GM23338 (cell line): ENCODE results near the gene BICDL1. TPM values are rescaled to one million over a fixed set of nuclear protein-coding genes. Genes with fewer than 3 reads are reported as not detected.
A peak's percentile ranks its signal among the peaks of the same experiment; 100 is the strongest.

ENCODE experiments used
- ATAC-seq: fragments of 200-7000 bp; cut with Tn5 transposase; 3 replicates; pipeline ENCODE4 v1.9.1; 2020
- DNase-seq: peaks from one replicate; pipeline ENCODE4 v3.0.0-alpha.2; 2015; ENCODE audit warnings: low spot score
- H2AFZ ChIP-seq: fragments of 200-600 bp; sonication (generic); 2 replicates; pipeline ENCODE4 v1.8.0; 2016; ENCODE audit warnings: antibody characterized with exemption, mild to moderate bottlenecking, moderate library complexity
- H3F3A ChIP-seq: fragments of 200-600 bp; sonication (generic); replicated peaks from 2 replicates; pipeline ENCODE4 v1.8.0; 2017; ENCODE audit warnings: antibody characterized with exemption, mixed run types, low read depth
- H3K27ac ChIP-seq: fragments of 200-600 bp; sonication (generic); 2 replicates; pipeline ENCODE4 v1.6.1; 2016; ENCODE audit warnings: low read depth
- H3K27me3 ChIP-seq: fragments of 200-600 bp; sonication (generic); 2 replicates; pipeline ENCODE4 v1.8.0; 2016; ENCODE audit warnings: mild to moderate bottlenecking, mixed run types, moderate library complexity; ENCODE audit not compliant: insufficient read depth
- H3K36me3 ChIP-seq: fragments of 200-600 bp; sonication (generic); 2 replicates; pipeline ENCODE4 v1.8.0; 2016; ENCODE audit warnings: mild to moderate bottlenecking; ENCODE audit not compliant: insufficient read depth
- H3K4me1 ChIP-seq: fragments of 200-600 bp; sonication (generic); 2 replicates; pipeline ENCODE4 v1.8.0; 2016; ENCODE audit warnings: mild to moderate bottlenecking, moderate library complexity; ENCODE audit not compliant: insufficient read depth
- H3K4me2 ChIP-seq: fragments of 200-600 bp; sonication (generic); 2 replicates; pipeline ENCODE4 v1.7.1; 2017; ENCODE audit warnings: mixed run types
- H3K4me3 ChIP-seq: fragments of 200-600 bp; sonication (generic); 2 replicates; pipeline ENCODE4 v1.6.1; 2016; ENCODE audit warnings: mixed run types
- H3K79me2 ChIP-seq: fragments of 200-600 bp; sonication (generic); replicated peaks from 2 replicates; pipeline ENCODE4 v1.8.0; 2017; ENCODE audit warnings: mild to moderate bottlenecking; ENCODE audit not compliant: insufficient read depth
- H3K9me2 ChIP-seq: fragments of 200-600 bp; sonication (generic); 2 replicates; pipeline ENCODE4 v1.8.0; 2017; ENCODE audit not compliant: insufficient read depth
- H4K20me1 ChIP-seq: fragments of 200-600 bp; sonication (generic); replicated peaks from 2 replicates; pipeline ENCODE4 v1.8.0; 2017; ENCODE audit warnings: mild to moderate bottlenecking; ENCODE audit not compliant: insufficient read depth
- H3K27ac Mint-ChIP-seq: 2 replicates; pipeline ENCODE4 v1.8.0; 2020; ENCODE audit warnings: inconsistent platforms, mild to moderate bottlenecking, moderate library complexity, mixed read lengths
- H3K27me3 Mint-ChIP-seq: 3 replicates; pipeline ENCODE4 v1.8.0; 2022; ENCODE audit warnings: low read depth, mild to moderate bottlenecking, moderate library complexity, mixed read lengths, inconsistent platforms; ENCODE audit not compliant: insufficient read depth, poor library complexity
- H3K36me3 Mint-ChIP-seq: 3 replicates; pipeline ENCODE4 v1.8.0; 2021; ENCODE audit warnings: low read depth, mild to moderate bottlenecking, inconsistent platforms, moderate library complexity, mixed read lengths
- H3K4me1 Mint-ChIP-seq: 3 replicates; pipeline ENCODE4 v1.8.0; 2020; ENCODE audit warnings: mild to moderate bottlenecking, inconsistent platforms, mixed read lengths
- H3K4me3 Mint-ChIP-seq: 3 replicates; pipeline ENCODE4 v1.8.0; 2021; ENCODE audit warnings: moderate library complexity, mild to moderate bottlenecking, inconsistent platforms, mixed read lengths
- H3K9me3 Mint-ChIP-seq: 3 replicates; pipeline ENCODE4 v1.8.0; 2020; ENCODE audit warnings: moderate library complexity, mild to moderate bottlenecking, inconsistent platforms, mixed read lengths
- CREB1 ChIP-seq: fragments of 250-450 bp; sonication (Bioruptor Pico); IDR thresholded peaks from 2 replicates; pipeline ENCODE4 v1.5.0; 2020; ENCODE audit warnings: low read depth, mild to moderate bottlenecking, moderate library complexity
- EZH2 ChIP-seq: fragments of 200-600 bp; sonication (generic); IDR thresholded peaks from one replicate; pipeline ENCODE4 v1.8.0; 2017; ENCODE audit warnings: antibody characterized with exemption, mild to moderate bottlenecking, low read depth; ENCODE audit not compliant: unreplicated experiment
- JUNB ChIP-seq: IDR thresholded peaks from one replicate; pipeline ENCODE4 v1.6.1; 2016; ENCODE audit warnings: antibody characterized with exemption; ENCODE audit not compliant: unreplicated experiment
- NANOG ChIP-seq: IDR thresholded peaks from 2 replicates; pipeline ENCODE4 v1.6.1; 2016; ENCODE audit warnings: antibody characterized with exemption, borderline replicate concordance
- STAT1 ChIP-seq: IDR thresholded peaks from one replicate; pipeline ENCODE4 v1.6.1; 2016; ENCODE audit warnings: antibody characterized with exemption; ENCODE audit not compliant: unreplicated experiment
- ZNF331 ChIP-seq: fragments of 250-450 bp; sonication (Bioruptor Pico); IDR thresholded peaks from 2 replicates; pipeline ENCODE4 v1.5.0; 2020; ENCODE audit warnings: low read depth, mild to moderate bottlenecking, moderate library complexity
- polyA plus RNA-seq: library from polyadenylated mRNA; unstranded; fragments of >200 nt; fragmentation: Nextera tagmentation; extraction: Ambion mirVana; gene quantifications from 2 replicates; pipeline ENCODE4 v1.2.1, GENCODE V29; 2016
- total RNA-seq: library from RNA; depleted of rRNA; stranded (reverse); fragments of >200 nt; shearing (Covaris generic); gene quantifications from 2 replicates; pipeline ENCODE4 v1.2.3, GENCODE V29; 2014
- TF ChIP-seq, protein P1 (sequence below): IDR thresholded peaks from 2 replicates; pipeline ENCODE4 v1.6.1; 2016; ENCODE audit warnings: antibody characterized with exemption
- TF ChIP-seq, protein P2 (sequence below): IDR thresholded peaks from one replicate; pipeline ENCODE4 v1.6.1; 2018; ENCODE audit warnings: antibody characterized with exemption; ENCODE audit not compliant: unreplicated experiment

Gene BICDL1
- total and polyA plus RNA-seq, 2 experiments from 2014 or later = 14.0 to 25.7 TPM

DNA sequence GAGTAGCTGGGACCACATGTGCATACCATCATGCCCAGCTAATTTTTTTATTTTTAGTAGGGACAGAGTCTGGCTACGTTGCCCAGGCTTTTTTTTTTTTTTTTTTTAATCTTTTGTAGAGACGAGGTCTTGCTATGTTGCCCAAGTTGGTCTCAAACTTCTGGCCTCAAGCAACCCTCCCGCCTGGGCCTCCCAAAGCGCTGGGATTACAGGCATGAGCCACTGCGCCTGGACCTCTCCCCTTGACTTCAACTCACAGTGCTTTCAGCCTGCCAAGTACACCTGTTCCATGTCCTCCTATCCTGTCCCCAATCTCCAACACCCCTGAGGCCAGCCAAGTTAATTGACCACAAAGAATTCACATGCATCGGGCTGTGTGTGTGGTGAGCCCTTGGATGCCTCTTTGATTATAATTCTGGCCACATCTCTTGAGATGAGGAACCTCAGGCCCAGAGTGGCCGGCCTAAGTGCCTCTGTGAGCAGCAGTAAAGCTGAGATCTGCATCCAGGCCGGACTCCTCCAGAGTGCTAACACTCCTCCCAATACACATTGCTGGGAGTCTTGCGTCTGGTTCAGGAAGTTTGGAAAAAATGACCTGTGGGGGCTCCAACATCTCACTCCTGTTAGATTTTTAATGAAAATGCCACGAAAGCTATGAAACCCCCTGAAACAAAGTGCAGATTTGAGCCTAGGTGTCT is 120.7 kb downstream of the BICDL1 start (continued):
- no peak for TF ChIP-seq ZNF331
- TF ChIP-seq STAT1 = no peak
- TF ChIP-seq CREB1 = no peak
- TF ChIP-seq EZH2 = no peak

DNA sequence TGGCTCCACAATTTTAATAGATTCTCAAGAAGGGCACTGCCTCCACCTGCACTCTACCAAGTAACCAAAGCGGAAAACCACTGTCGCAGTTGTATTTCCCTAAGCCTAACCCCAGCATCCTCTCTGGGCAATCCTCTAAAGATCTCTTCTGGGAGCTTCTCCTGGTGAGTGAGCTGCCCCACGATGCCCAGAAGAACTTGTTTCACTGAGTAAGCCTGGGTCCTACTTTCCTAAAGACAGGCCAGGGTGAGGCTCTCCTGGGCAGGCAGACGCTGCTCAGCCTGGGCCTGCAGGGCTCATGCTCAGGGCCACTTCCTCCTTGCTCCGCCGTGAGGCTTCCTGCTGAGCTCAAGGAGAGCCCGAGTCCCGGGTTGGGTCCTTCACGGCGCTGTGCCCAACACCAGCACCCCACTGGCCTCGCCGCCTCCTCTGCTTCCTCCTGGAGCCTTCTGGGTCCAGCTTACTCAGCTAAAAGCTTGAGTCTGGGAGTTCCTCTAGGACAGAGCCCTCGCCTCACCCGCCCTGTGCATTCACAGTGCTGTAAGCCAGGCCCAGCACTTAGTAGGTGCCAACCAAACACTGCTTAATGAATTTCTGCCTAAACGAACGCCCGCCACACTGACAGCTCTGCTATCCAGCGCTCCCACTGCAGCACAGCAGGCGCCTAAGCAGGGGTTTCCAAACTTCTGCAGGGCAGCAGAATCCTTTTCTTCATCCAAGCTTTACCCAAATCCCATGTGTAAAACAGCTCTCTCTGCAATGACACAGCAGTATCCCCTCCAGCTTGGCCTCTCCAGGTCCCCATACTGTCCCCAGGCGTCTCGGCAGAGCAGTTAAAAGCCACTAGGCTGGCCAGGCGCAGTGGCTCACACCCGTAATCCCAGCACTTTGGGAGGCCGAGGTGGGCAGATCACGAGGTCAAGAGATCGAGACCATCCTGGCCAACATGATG is 121.8 kb downstream of the BICDL1 start:
- H2AFZ ChIP-seq = no peak overlapping the region
- no peaks in the 10 kb centered on the region; the same call in 1 of the 2 replicates for H3K36me3 ChIP-seq
- Mint-ChIP-seq H3K36me3 (peaks cover 47% of the 10 kb centered on the region), H3K27me3 (peaks cover 9% of the 10 kb centered on the region), H3K9me3 (no peaks in the 10 kb centered on the region), H3K4me1 (peaks cover 43% of the 10 kb centered on the region), H3K4me3 (no peak overlapping the region), H3K27ac (peak overlapping the region; percentile 95)
- no peak overlapping the region for H3K4me3 ChIP-seq
- peak overlapping the region; percentile 73 for H3K27ac ChIP-seq
- TF ChIP-seq, protein P1, sequence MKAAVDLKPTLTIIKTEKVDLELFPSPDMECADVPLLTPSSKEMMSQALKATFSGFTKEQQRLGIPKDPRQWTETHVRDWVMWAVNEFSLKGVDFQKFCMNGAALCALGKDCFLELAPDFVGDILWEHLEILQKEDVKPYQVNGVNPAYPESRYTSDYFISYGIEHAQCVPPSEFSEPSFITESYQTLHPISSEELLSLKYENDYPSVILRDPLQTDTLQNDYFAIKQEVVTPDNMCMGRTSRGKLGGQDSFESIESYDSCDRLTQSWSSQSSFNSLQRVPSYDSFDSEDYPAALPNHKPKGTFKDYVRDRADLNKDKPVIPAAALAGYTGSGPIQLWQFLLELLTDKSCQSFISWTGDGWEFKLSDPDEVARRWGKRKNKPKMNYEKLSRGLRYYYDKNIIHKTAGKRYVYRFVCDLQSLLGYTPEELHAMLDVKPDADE = no peak
- TF ChIP-seq, protein P2, sequence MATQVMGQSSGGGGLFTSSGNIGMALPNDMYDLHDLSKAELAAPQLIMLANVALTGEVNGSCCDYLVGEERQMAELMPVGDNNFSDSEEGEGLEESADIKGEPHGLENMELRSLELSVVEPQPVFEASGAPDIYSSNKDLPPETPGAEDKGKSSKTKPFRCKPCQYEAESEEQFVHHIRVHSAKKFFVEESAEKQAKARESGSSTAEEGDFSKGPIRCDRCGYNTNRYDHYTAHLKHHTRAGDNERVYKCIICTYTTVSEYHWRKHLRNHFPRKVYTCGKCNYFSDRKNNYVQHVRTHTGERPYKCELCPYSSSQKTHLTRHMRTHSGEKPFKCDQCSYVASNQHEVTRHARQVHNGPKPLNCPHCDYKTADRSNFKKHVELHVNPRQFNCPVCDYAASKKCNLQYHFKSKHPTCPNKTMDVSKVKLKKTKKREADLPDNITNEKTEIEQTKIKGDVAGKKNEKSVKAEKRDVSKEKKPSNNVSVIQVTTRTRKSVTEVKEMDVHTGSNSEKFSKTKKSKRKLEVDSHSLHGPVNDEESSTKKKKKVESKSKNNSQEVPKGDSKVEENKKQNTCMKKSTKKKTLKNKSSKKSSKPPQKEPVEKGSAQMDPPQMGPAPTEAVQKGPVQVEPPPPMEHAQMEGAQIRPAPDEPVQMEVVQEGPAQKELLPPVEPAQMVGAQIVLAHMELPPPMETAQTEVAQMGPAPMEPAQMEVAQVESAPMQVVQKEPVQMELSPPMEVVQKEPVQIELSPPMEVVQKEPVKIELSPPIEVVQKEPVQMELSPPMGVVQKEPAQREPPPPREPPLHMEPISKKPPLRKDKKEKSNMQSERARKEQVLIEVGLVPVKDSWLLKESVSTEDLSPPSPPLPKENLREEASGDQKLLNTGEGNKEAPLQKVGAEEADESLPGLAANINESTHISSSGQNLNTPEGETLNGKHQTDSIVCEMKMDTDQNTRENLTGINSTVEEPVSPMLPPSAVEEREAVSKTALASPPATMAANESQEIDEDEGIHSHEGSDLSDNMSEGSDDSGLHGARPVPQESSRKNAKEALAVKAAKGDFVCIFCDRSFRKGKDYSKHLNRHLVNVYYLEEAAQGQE = no peak
- TF ChIP-seq EZH2 (no peak), NANOG (no peak), JUNB (no peak)
- no peaks in the 10 kb centered on the region for H3K27me3 ChIP-seq
- peaks cover 98% of the 10 kb centered on the region for H3K79me2 ChIP-seq
- H3K4me2 ChIP-seq = peak overlapping the region; percentile 40; the same call in 1 of the 2 replicates
- peaks cover 8% of the 10 kb centered on the region; the same call in 1 of the 2 replicates for H3F3A ChIP-seq
- no peaks in the 10 kb centered on the region for H3K9me2 ChIP-seq
- DNase-seq (peak; percentile 47), ATAC-seq (peak; percentile 73)
- H3K4me1 ChIP-seq = peaks cover 28% of the 10 kb centered on the region
- H4K20me1 ChIP-seq = peaks cover 3% of the 10 kb centered on the region
